H54 (cell line): Measurements from ENCODE around the gene MEN1.
"Not testable (repeated sequence)": the region's sequence is repeated elsewhere in the genome, so short reads cannot be mapped to it uniquely, and the experiment has no call there.

Source experiments
- DNase-seq: peaks from one replicate; pipeline ENCODE4 v3.0.0; 2011; ENCODE audit warnings: low spot score, mixed read lengths; ENCODE audit not compliant: insufficient read length
- FAIRE-seq: peaks from 3 replicates; lab custom pipeline; 2011; peaks lifted over from hg19 to GRCh38; lab: Jason Lieb, UNC
- POLR2A ChIP-seq: IDR thresholded peaks from 2 replicates; pipeline ENCODE4 v1.6.1; 2011; ENCODE audit warnings: low read depth, mild to moderate bottlenecking, low read length

MEN1 gene

GRCh38 chr11:64850979-64851567 lies 40.7 kb upstream of the MEN1 start:
- DNase-seq (no peak), FAIRE-seq (no peak)
- no peak for TF ChIP-seq POLR2A

- no peak for TF ChIP-seq POLR2A
- no peak for FAIRE-seq
- no peak for DNase-seq
These were observed 39.4 kb upstream of the MEN1 start for GRCh38 chr11:64849598-64850356.

- TF ChIP-seq POLR2A: no peak
- DNase-seq (no peak), FAIRE-seq (no peak)
These were observed 38.7 kb upstream of the MEN1 start for GRCh38 chr11:64848826-64849597.

- no peak for TF ChIP-seq POLR2A
- FAIRE-seq (no peak), DNase-seq (no peak)
These were observed 38.0 kb upstream of the MEN1 start for GRCh38 chr11:64848214-64848825.

- TF ChIP-seq POLR2A: no peak
- DNase-seq (peak; percentile 96), FAIRE-seq (no peak)
These were observed 36.8 kb upstream of the MEN1 start for GRCh38 chr11:64846998-64847666.

- not testable (repeated sequence) for FAIRE-seq, DNase-seq
These were observed 35.4 kb upstream of the MEN1 start for GRCh38 chr11:64845776-64846129.

- no peak for FAIRE-seq
- TF ChIP-seq POLR2A: no peak
- DNase-seq: no peak
These were observed 34.9 kb upstream of the MEN1 start for GRCh38 chr11:64845129-64845775.

- DNase-seq (peak; percentile 59), FAIRE-seq (no peak)
- no peak for TF ChIP-seq POLR2A
These were observed 34.2 kb upstream of the MEN1 start, which contains the start of gene CDC42BPG for GRCh38 chr11:64844330-64845128. Gene CDC42BPG (minus strand): TSS chr11:64844653. CDS start chr11:64844569, 84 bp downstream.

- FAIRE-seq (no peak), DNase-seq (no peak)
- no peak for TF ChIP-seq POLR2A
These were observed 33.5 kb upstream of the MEN1 start for GRCh38 chr11:64843686-64844329.

GRCh38 chr11:64842851-64843685 lies 32.7 kb upstream of the MEN1 start:
- no peak for TF ChIP-seq POLR2A
- peak; percentile 92 for DNase-seq
- FAIRE-seq: no peak

GRCh38 chr11:64842366-64842759 lies 32.0 kb upstream of the MEN1 start:
- TF ChIP-seq POLR2A: no peak
- DNase-seq: no peak
- FAIRE-seq: no peak
